ENCODE data around the gene POMZP3.
"Not testable (repeated sequence)": the region's sequence is repeated elsewhere in the genome, so short reads cannot be mapped to it uniquely, and the experiment has no call there.

- TF ChIP-seq, protein P1, sequence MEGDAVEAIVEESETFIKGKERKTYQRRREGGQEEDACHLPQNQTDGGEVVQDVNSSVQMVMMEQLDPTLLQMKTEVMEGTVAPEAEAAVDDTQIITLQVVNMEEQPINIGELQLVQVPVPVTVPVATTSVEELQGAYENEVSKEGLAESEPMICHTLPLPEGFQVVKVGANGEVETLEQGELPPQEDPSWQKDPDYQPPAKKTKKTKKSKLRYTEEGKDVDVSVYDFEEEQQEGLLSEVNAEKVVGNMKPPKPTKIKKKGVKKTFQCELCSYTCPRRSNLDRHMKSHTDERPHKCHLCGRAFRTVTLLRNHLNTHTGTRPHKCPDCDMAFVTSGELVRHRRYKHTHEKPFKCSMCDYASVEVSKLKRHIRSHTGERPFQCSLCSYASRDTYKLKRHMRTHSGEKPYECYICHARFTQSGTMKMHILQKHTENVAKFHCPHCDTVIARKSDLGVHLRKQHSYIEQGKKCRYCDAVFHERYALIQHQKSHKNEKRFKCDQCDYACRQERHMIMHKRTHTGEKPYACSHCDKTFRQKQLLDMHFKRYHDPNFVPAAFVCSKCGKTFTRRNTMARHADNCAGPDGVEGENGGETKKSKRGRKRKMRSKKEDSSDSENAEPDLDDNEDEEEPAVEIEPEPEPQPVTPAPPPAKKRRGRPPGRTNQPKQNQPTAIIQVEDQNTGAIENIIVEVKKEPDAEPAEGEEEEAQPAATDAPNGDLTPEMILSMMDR (IDR thresholded peaks at IDR 0.05 in 2 of 3, conservative IDR thresholded peaks at IDR 0.05 in 1 of 3; ENCODE audit: borderline replicate concordance in 1 of 3, insufficient read depth in 1 of 3, low read depth in 2 of 3, low read length in 2 of 3) = not testable (repeated sequence)
- not testable (repeated sequence) for TF ChIP-seq EZH2 (IDR thresholded peaks at IDR 0.05); REST (IDR thresholded peaks at IDR 0.05; ENCODE audit: low read depth); YY1 (IDR thresholded peaks at IDR 0.05; ENCODE audit: extremely low read depth, insufficient replicate concordance, low read depth, low read length); CEBPB (IDR thresholded peaks at IDR 0.05; ENCODE audit: low read depth); FOSL1 (IDR thresholded peaks at IDR 0.05; ENCODE audit: low read depth); POLR2A (IDR thresholded peaks at IDR 0.05; ENCODE audit: borderline replicate concordance, extremely low read depth, insufficient read depth, insufficient read length); POLR2AphosphoS5 (IDR thresholded peaks at IDR 0.05; ENCODE audit: low read depth, low read length)
Observed at GRCh38 chr7:76675783-76676182, 48.7 kb upstream of the POMZP3 start.

All from HCT116 (cell line).